ENCODE measurements around the gene RALGPS1.

DNA sequence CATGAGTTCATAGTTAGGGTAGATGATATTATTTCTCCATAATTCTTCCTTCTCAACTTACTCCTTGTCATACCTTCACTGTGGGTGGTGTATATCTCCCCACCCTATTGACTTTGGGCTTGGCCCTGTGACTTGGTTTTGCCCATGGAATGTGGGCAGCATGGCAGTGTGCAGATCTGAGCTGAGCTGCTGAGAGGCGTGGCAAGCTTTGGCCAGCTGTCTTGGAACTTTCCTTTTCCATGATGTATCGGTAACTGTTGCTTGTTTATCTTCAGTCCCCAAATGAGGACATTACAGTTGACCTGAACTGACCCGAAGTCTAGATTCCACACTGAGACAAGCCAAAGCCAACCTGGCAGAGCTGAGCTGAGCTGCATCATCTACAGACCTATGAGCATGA, 70.4 kb downstream of the RALGPS1 start:
- TF ChIP-seq ZFX (CRISPR knock-in tag; IDR thresholded peaks at IDR 0.05; ENCODE audit: low read depth), result no peak
- TF ChIP-seq RNF2 (conservative IDR thresholded peaks at IDR 0.05; ENCODE audit: low read depth), result no peak
- no peak for TF ChIP-seq SMC3 (IDR thresholded peaks at IDR 0.05; ENCODE audit: low read length)
- no peak for TF ChIP-seq MXI1 (IDR thresholded peaks at IDR 0.05; ENCODE audit: borderline replicate concordance, low read depth, low read length)
- no peak for TF ChIP-seq ZNF788 (CRISPR knock-in tag; IDR thresholded peaks at IDR 0.05; ENCODE audit: borderline replicate concordance)
- TF ChIP-seq, protein P1, sequence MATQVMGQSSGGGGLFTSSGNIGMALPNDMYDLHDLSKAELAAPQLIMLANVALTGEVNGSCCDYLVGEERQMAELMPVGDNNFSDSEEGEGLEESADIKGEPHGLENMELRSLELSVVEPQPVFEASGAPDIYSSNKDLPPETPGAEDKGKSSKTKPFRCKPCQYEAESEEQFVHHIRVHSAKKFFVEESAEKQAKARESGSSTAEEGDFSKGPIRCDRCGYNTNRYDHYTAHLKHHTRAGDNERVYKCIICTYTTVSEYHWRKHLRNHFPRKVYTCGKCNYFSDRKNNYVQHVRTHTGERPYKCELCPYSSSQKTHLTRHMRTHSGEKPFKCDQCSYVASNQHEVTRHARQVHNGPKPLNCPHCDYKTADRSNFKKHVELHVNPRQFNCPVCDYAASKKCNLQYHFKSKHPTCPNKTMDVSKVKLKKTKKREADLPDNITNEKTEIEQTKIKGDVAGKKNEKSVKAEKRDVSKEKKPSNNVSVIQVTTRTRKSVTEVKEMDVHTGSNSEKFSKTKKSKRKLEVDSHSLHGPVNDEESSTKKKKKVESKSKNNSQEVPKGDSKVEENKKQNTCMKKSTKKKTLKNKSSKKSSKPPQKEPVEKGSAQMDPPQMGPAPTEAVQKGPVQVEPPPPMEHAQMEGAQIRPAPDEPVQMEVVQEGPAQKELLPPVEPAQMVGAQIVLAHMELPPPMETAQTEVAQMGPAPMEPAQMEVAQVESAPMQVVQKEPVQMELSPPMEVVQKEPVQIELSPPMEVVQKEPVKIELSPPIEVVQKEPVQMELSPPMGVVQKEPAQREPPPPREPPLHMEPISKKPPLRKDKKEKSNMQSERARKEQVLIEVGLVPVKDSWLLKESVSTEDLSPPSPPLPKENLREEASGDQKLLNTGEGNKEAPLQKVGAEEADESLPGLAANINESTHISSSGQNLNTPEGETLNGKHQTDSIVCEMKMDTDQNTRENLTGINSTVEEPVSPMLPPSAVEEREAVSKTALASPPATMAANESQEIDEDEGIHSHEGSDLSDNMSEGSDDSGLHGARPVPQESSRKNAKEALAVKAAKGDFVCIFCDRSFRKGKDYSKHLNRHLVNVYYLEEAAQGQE (IDR thresholded peaks at IDR 0.05; ENCODE audit: borderline replicate concordance in 1 of 2, low read depth in 1 of 2, low read length in 2 of 2), result no peak
- TF ChIP-seq, protein P2, sequence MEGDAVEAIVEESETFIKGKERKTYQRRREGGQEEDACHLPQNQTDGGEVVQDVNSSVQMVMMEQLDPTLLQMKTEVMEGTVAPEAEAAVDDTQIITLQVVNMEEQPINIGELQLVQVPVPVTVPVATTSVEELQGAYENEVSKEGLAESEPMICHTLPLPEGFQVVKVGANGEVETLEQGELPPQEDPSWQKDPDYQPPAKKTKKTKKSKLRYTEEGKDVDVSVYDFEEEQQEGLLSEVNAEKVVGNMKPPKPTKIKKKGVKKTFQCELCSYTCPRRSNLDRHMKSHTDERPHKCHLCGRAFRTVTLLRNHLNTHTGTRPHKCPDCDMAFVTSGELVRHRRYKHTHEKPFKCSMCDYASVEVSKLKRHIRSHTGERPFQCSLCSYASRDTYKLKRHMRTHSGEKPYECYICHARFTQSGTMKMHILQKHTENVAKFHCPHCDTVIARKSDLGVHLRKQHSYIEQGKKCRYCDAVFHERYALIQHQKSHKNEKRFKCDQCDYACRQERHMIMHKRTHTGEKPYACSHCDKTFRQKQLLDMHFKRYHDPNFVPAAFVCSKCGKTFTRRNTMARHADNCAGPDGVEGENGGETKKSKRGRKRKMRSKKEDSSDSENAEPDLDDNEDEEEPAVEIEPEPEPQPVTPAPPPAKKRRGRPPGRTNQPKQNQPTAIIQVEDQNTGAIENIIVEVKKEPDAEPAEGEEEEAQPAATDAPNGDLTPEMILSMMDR (CRISPR knock-in tag; IDR thresholded peaks at IDR 0.05), result no peak
- TF ChIP-seq TCF7L2 (IDR thresholded peaks at IDR 0.05; ENCODE audit: low read depth, low read length), result no peak
- TF ChIP-seq EHMT2 (IDR thresholded peaks at IDR 0.05; ENCODE audit: borderline replicate concordance, low read depth, low read length), result no peak
- no peak for TF ChIP-seq ZNF451 (CRISPR knock-in tag; IDR thresholded peaks at IDR 0.05)
- TF ChIP-seq JARID2 (CRISPR knock-in tag; IDR thresholded peaks at IDR 0.05; ENCODE audit: insufficient replicate concordance), result no peak
- TF ChIP-seq, protein P3, sequence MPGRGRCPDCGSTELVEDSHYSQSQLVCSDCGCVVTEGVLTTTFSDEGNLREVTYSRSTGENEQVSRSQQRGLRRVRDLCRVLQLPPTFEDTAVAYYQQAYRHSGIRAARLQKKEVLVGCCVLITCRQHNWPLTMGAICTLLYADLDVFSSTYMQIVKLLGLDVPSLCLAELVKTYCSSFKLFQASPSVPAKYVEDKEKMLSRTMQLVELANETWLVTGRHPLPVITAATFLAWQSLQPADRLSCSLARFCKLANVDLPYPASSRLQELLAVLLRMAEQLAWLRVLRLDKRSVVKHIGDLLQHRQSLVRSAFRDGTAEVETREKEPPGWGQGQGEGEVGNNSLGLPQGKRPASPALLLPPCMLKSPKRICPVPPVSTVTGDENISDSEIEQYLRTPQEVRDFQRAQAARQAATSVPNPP (CRISPR knock-in tag; IDR thresholded peaks at IDR 0.05), result no peak
- TF ChIP-seq EZH2 (conservative IDR thresholded peaks at IDR 0.05; ENCODE audit: low read depth, low read length), result no peak
- TF ChIP-seq, protein P4, sequence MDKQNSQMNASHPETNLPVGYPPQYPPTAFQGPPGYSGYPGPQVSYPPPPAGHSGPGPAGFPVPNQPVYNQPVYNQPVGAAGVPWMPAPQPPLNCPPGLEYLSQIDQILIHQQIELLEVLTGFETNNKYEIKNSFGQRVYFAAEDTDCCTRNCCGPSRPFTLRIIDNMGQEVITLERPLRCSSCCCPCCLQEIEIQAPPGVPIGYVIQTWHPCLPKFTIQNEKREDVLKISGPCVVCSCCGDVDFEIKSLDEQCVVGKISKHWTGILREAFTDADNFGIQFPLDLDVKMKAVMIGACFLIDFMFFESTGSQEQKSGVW (CRISPR knock-in tag; IDR thresholded peaks at IDR 0.05; ENCODE audit: borderline replicate concordance), result no peak

All from HepG2 (cell line).